Right lobe of liver (tissue), 6 donors: ENCODE results near the gene ULK4. TPM values are rescaled to one million over a fixed set of nuclear protein-coding genes. Genes with fewer than 3 reads are reported as not detected.

Experiments
- ATAC-seq, 4 donors: fragments of 200-7000 bp; cut with Tn5 transposase; one replicate each; pipeline ENCODE4 v1.9.1; 2020; ENCODE audit warnings: mild to moderate bottlenecking in 4 of 4, moderate library complexity in 4 of 4
- DNase-seq, 3 donors: peaks; one replicate each; pipeline ENCODE4 v3.0.0-alpha.2; 2020
- H3K27ac ChIP-seq, 3 donors: fragments of 200-600 bp; one replicate each; pipeline ENCODE4 v1.8.0; 2022
- H3K27me3 ChIP-seq, 2 donors: fragments of 200-600 bp; one replicate each; pipeline ENCODE4 v1.8.0; 2022
- H3K36me3 ChIP-seq, 4 donors: fragments of 200-600 bp; sonication (generic) in 1 of 4; one replicate each; pipeline versions ENCODE4 v1.5.1 to v1.8.0; 2017 to 2022; ENCODE audit warnings: control low read depth in 1 of 4
- H3K4me1 ChIP-seq, 4 donors: fragments of 200-600 bp; sonication (generic) in 1 of 4; one replicate each; pipeline versions ENCODE4 v1.5.1 to v1.8.0; 2017 to 2022; ENCODE audit warnings: control low read depth in 1 of 4
- H3K4me3 ChIP-seq, 3 donors: fragments of 200-600 bp; one replicate each; pipeline ENCODE4 v1.8.0; 2022
- H3K9me3 ChIP-seq, 4 donors: fragments of 200-600 bp; sonication (generic) in 1 of 4; one replicate each; pipeline versions ENCODE4 v1.5.1 to v1.8.0; 2017 to 2022; ENCODE audit warnings: control low read depth in 1 of 4
- CTCF ChIP-seq, 4 donors: fragments of 200-600 bp in 3 of 4; fragments of 450-650 bp in 1 of 4; IDR thresholded peaks; one replicate each; pipeline versions ENCODE4 v1.5.1 to v1.8.0; 2016 to 2022; ENCODE audit warnings: antibody characterized with exemption in 4 of 4, mild to moderate bottlenecking in 2 of 4
- POLR2A ChIP-seq: fragments of 450-650 bp; IDR thresholded peaks from one replicate; pipeline ENCODE4 v1.6.1; 2017; ENCODE audit warnings: antibody characterized with exemption, mild to moderate bottlenecking
- WGBS: methylation state at CpG from one replicate; pipeline ENCODE4 v1.1.6; 2018; ENCODE audit warnings: low coverage, low lambda C conversion rate; ENCODE audit not compliant: insufficient coverage; ENCODE audit errors: missing lambda C conversion rate; 5-methylcytosine and 5-hydroxymethylcytosine counted together
- intact Hi-C, 2 donors: fragments of 100-400 bp; cut with DNase I; formaldehyde crosslinking; loops; one replicate each; pipeline versions ENCODE4 v1.11.2 to v1.14.1; 2022
- total RNA-seq, 6 experiments: library from RNA; depleted of rRNA in 2 of 6; stranded (reverse); fragments of >200 nt in 2 of 6; fragmentation: NEBNext Ultra II Directional in 3 of 6; extraction: Animal tissue kit (Norgen Biotek cat#: 25700) in 3 of 6; gene quantifications; one replicate each; pipeline versions ENCODE4 v1.1.0 to v1.2.4, GENCODE V29; 2016 to 2023
- donor health status: DM: no; HTN: yes; CAD: no.
- donor health status: DM: no; HTN: no; CAD: no.
- donor health status: DM: no; HTN: no; CAD: no.
- donor health status: DM: no; HTN: yes; CAD: no.
- donor health status: DM: no; HTN: yes; CAD: no.

ULK4 gene
- total RNA-seq, 6 experiments from 2014 or later = 2.8 to 5.6 (median 4.9) TPM

GRCh38 chr3:41673650-41674049 lies 288.3 kb downstream of the ULK4 start:
- Histone ChIP-seq H3K36me3 (no peaks in the 10 kb centered on the region), H3K27me3 (no peaks in the 10 kb centered on the region), H3K9me3 (peaks cover 0 to 5% (median 1%) of the 10 kb centered on the region in 4 donors), H3K4me1 (no peaks in the 10 kb centered on the region), H3K27ac (no peak overlapping the region), H3K4me3 (no peak overlapping the region)
- DNase-seq (no peak), ATAC-seq (no peak)
- 85% methylated on average over 2 of the region's 2 CpGs for WGBS
- TF ChIP-seq POLR2A (no peak), CTCF (IDR thresholded peaks at IDR 0.05) (no peak)
- intact Hi-C loops = no loop called here

- peaks cover 0 to 5% (median 1%) of the 10 kb centered on the region in 4 donors for H3K9me3 ChIP-seq
- no peaks in the 10 kb centered on the region for H3K4me1 ChIP-seq
- H3K27me3 ChIP-seq = no peaks in the 10 kb centered on the region
- DNase-seq (no peak), ATAC-seq (no peak)
- H3K4me3 ChIP-seq = no peak overlapping the region
- H3K36me3 ChIP-seq = no peaks in the 10 kb centered on the region
- intact Hi-C loops = no loop called here
- no peak overlapping the region for H3K27ac ChIP-seq
- TF ChIP-seq CTCF (IDR thresholded peaks at IDR 0.05) (no peak), POLR2A (no peak)
These were observed 293.5 kb downstream of the ULK4 start for GRCh38 chr3:41668379-41668778.

- no peaks in the 10 kb centered on the region for H3K36me3 ChIP-seq
- H3K27me3 ChIP-seq = no peaks in the 10 kb centered on the region
- H3K9me3 ChIP-seq = no peaks in the 10 kb centered on the region
- TF ChIP-seq CTCF (IDR thresholded peaks at IDR 0.05) = no peak
- peaks cover 0 to 7% (median 3%) of the 10 kb centered on the region in 4 donors for H3K4me1 ChIP-seq
- H3K4me3 ChIP-seq = no peak overlapping the region
- WGBS = 92% methylated on average over 3 of the region's 4 CpGs
- intact Hi-C loops = no loop called here
- DNase-seq (no peak), ATAC-seq (no peak)
- H3K27ac ChIP-seq = no peak overlapping the region
These were observed 299.6 kb downstream of the ULK4 start for GRCh38 chr3:41662288-41662687.

- Histone ChIP-seq H3K27me3 (no peaks in the 10 kb centered on the region), H3K9me3 (no peaks in the 10 kb centered on the region), H3K36me3 (no peaks in the 10 kb centered on the region), H3K4me3 (no peak overlapping the region), H3K27ac (no peak overlapping the region), H3K4me1 (peaks cover 0 to 7% (median 3%) of the 10 kb centered on the region in 4 donors)
- TF ChIP-seq POLR2A = no peak
- TF ChIP-seq CTCF (IDR thresholded peaks at IDR 0.05) = no peak
- intact Hi-C loops = no loop called here
- DNase-seq = no peak
- no peak for ATAC-seq
- WGBS = 90% methylated on average over 3 of the region's 3 CpGs
These were observed 300.1 kb downstream of the ULK4 start for GRCh38 chr3:41661796-41662195.

- Histone ChIP-seq H3K9me3 (no peaks in the 10 kb centered on the region), H3K4me3 (no peak overlapping the region), H3K27ac (no peak overlapping the region), H3K27me3 (no peaks in the 10 kb centered on the region), H3K36me3 (no peaks in the 10 kb centered on the region), H3K4me1 (peaks cover 0 to 7% (median 3%) of the 10 kb centered on the region in 4 donors)
- ATAC-seq (no peak), DNase-seq (no peak)
- intact Hi-C loops = no loop called here
- no peak for TF ChIP-seq POLR2A
- TF ChIP-seq CTCF (IDR thresholded peaks at IDR 0.05) = no peak
- 41% methylated on average over 1 of the region's 1 CpG for WGBS
These were observed 301.4 kb downstream of the ULK4 start for GRCh38 chr3:41660510-41660909.
